ENCODE results near the gene FBXW7.

FBXW7 gene

DNA sequence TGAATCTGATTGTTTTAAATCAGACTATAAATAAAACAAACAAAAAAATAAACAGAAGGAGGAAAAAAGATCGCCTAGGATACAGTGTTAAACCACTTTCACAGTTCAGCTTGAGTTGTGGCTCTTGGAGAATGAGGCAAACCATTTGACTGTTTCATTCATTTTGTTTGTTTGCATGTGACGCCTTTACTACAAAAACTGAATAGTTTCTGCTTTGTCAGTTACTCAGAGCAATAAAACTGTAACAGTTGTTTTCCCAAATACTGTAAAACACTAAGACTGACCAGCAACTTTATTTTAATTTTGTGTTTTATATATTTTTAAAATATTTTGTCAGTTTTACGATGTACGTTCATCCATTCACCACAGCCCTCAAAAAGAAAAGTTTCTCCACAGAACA is 214.5 kb downstream of the FBXW7 start:
- no peak for DNase-seq

DNA sequence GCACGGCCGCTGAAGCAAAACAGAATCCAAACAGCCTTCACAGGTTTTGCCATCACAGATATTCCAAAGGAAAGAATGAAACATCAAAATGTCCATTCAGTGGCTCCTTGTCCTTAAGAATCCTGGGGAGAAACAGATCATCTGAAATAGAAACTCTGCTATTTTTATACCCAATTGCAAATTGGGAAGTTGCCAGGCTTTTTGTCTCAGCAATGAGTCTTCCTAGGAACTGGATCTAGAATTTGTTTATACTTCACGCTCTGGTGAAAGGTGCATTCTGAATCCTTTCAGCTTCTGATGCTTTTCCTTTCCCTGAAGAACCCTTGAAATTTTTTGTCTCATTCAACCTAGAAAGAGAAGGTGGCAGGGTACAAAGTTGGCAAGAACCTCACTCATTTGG is 218.9 kb downstream of the FBXW7 start:
- DNase-seq, result no peak

DNA sequence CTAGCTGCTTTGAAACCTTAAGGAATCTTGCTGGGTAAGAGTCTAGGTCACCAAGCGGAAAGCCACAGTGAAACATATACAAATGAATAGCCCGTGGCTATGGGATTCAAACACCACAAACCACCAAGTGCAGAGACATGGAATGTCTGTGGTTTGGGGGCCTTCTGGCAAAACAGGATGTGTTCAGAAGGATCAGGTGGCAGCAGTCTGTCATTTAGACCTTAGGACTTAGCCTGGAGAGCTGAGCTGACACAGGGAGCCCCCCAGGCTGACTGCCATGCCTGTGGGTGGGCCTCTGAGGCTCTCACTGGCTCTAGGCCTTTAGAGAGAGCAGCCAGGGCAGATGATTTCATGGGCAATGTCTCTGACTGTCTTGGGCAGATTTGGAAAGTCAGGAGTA is 225.6 kb downstream of the FBXW7 start:
- no peak for DNase-seq

DNA sequence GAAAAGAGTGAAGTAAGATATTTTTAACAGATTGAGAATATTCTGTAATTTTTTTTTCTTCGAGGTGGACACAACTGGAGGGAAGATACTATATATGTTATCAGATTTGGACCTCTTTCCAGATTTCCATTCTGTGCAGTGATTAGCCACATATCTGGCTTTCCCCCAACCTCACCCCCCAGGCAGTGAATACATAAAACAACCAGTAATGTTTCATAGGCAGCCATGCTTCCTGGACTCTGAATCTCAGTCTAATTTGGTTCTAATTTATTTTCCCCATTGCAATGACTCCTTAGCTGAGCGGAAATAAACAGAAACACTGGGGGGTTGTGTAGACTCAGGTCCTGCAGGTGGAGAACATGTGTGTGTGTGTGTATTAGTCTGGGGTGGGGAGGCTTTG is 226.5 kb downstream of the FBXW7 start:
- DNase-seq, result no peak

GRCh38 chr4:152308951-152309350 is 226.9 kb downstream of the FBXW7 start:
- DNase-seq, result no peak

DNA sequence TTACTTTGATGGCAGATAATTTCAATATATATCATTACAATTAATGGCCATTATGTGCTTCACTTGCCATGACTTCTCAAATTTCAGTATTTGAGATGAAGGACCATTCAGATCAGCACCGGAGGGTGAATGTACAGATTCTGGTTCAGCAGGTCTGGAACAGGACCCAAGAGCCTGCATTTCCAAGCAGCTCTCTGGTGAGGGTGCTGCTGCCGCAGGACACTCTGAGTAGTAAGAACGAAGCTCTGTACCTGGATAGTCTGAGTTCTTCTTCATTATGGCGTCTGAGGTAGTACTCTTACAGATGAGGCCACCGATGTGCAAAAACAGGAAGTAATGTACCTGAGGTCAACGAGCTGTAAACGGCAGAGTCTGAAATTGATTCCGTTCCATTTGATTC is 228.2 kb downstream of the FBXW7 start:
- no peak for DNase-seq

DNA sequence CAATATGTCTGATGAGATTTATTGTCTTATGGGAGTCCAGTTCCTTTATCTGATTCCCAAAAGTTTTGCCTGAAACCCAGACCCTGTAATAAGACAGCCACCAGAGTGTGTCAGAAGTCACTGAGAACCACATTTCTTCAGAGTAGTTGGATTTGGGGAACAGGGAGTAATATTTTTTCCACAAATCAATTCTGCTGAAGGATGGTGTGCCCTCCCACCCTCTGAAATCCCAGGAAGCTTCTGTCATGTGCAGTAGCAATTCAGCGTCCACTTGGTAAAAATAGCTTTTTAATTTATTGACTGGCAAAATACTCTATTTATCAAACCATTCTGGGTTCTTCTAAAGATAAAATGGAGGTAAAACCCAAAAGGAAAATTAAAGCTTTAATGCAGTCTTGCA is 229.4 kb downstream of the FBXW7 start:
- DNase-seq, result no peak

- no peak for DNase-seq
Observed at GRCh38 chr4:152304220-152304619, 231.7 kb downstream of the FBXW7 start.

DNA sequence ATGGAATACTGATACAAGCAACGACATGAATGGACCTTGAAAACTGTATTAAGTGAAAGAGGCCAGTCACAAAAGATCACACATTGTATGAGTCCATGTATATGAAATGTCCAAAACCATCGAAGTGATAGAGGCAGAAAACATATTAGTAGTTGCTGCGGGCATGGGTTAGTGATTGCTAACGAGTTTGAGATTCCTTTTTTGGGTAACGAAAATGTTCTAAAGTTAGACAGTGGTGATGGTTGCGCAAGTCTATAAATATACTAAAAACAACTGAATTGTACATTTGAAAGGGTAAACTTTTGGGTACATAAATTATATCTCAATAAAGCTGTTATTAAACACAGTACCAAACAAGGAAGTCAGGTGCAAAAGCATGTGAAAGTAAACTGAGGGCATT is 234.5 kb downstream of the FBXW7 start:
- no peak for DNase-seq

- DNase-seq, result no peak
Observed at GRCh38 chr4:152299553-152299952, 236.3 kb downstream of the FBXW7 start.

- no peak for DNase-seq
Observed at GRCh38 chr4:152296386-152296785, 239.5 kb downstream of the FBXW7 start.

DNA sequence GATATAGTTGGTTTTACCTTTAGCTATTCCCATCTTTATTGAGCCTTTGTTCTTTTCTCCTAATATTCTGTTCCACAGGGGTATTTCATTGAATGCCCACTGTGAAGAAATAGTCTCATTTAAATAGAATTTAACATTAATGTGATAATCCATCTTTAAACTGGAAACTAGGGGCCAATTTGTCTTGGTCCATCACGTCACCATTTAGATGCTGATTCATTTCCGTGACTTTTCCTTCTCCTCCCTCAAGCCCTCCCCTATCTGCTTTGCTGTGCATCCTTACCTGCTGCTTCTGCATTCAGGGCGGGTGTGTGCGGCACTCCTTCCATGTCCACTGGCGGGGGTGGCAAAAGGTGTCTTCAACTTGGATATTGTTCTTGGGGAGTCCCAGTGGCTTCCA is 241.1 kb downstream of the FBXW7 start:
- DNase-seq, result no peak

- DNase-seq, result no peak
Observed at GRCh38 chr4:152294331-152294730, 241.6 kb downstream of the FBXW7 start.

DNA sequence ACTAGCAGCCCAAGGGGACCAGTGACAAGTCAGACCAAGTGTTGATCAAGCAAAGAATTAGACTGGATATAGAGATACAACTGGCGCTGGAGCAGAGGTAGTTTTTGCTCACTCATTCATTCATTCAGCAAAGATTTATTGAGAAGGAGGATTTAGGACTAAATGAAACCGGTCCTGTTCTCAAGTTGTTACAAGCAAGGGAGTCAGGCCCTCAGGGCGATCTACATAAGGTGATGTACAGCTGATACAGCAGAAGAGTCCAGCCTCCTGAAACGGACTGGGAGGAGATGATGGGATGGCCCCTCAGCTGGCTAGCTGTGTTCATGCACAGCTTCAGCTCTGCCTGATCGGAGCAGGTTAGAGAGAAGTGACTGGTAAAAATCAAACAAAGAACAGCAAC is 242.4 kb downstream of the FBXW7 start:
- DNase-seq, result no peak

DNA sequence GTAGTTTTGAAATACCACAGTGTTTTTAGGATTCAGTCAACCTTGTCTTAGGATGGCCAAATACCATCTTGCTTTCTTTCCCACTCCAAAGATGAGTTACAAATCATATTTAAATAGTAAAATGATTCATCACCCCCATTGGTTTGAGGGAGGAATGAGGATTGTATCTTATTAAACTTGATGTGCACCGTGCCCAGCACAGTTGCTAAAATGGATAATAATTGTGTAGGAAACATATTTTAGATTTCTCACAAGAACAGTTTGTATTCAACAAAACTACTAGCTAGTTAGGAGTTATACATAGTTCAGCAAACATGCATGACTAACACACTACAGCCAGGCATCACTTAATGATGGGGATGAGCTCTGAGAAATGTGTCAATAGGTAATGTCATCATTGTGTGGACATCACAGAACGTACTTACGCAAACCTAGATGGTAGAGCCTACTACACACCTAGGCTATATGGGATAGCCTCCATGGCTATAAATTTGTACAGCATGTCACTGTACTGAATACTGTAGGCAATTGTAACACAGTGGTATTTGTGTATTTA is 245.4 kb downstream of the FBXW7 start:
- no peak for DNase-seq

- no peak for DNase-seq
Observed at GRCh38 chr4:152289941-152290340, 246.0 kb downstream of the FBXW7 start.

- DNase-seq, result no peak
Observed at GRCh38 chr4:152289541-152289940, 246.4 kb downstream of the FBXW7 start.

- no peak for DNase-seq
Observed at GRCh38 chr4:152283801-152284470, 252.0 kb downstream of the FBXW7 start.

DNA sequence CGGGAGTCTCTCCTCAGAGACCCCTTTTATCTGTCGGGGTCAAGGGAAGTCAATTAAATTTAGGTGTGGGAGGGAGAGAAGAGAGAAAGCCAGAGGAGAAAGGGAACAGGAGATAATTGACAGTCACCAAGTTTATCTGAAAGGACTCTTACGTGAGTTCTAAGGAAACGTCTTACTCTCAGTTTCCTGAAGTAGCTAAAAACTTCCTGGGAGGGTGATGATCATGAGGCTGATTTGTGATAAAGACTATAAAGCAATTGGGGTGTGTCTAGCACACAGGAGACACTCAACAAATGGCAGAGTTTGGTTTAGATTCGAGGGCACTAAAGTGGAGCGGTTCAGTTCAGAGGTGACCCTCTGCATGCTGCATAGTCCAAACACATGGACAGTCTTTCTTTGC is 254.1 kb downstream of the FBXW7 start:
- no peak for DNase-seq

DNA sequence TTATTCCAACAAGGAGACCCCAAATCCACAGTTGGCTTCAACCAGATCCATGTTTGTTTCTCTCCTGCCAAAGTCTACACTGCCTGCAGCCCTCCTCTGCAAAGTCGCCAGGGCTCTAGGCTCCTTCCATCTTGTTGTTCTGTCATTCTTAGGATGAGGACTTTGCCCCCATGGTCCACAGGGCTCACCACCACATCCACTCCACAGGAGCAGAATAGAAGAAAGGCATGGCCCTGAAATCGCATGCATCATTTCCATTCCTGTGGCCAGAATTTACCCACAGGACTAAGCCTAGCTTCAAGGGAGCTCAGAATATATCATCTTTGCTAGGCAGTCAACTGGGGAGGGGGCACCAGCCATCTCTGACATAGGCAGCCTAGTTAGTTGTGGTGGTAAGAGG is 254.7 kb downstream of the FBXW7 start:
- no peak for DNase-seq

GRCh38 chr4:152279234-152279566 is 256.7 kb downstream of the FBXW7 start:
- DNase-seq, result no peak

- no peak for DNase-seq
Observed at GRCh38 chr4:152278505-152279233, 257.2 kb downstream of the FBXW7 start.

DNA sequence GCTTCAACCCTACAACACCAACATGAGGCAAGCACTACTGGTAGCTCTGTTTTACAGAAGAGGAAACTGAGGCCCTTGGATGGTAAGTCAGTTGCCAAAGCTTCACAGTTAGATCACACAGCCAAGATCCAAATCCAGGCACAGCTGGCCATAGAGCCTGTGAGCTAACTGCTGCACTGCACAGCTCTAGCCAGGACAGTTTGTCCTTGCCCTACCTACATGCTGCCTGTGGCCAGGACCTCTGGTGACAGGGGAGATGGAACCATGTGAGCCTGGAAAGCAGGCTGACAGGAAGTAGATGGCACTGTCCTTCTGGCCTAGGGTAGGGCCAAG is 257.8 kb downstream of the FBXW7 start:
- no peak for DNase-seq

DNA sequence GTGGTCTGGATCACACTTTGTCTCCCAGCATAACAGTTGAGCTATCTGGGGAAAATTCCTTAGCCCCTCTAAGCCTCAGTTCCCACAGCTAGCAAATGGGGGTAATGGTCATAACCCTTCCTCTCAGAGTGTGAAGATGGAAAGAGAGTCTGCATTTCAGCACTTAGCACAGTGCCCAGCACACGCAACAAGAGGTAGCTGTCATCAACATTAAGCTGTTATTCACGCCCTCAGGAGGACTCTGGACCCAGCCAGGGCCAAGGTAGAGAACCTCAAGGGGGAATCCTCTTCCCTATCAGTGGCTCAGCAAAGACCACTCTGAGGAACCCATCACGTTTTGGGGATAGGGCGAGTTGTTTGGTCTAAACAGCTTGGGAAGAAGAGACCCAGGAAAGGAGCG is 258.6 kb downstream of the FBXW7 start:
- DNase-seq, result no peak

- no peak for DNase-seq
Observed at GRCh38 chr4:152273343-152273742, 262.5 kb downstream of the FBXW7 start.

All from inflammatory macrophage treated with lipopolysaccharide for 4 hours (primary cell).